NCI-H2171 treated with DMSO at 0.1 percent for 48 hours (cell line): ENCODE measurements around the gene ZIC1.

Experiments
- DNase-seq: peaks from one replicate; lab custom pipeline; 2025; lab: John Stamatoyannopoulos, UW

Gene ZIC1

DNA sequence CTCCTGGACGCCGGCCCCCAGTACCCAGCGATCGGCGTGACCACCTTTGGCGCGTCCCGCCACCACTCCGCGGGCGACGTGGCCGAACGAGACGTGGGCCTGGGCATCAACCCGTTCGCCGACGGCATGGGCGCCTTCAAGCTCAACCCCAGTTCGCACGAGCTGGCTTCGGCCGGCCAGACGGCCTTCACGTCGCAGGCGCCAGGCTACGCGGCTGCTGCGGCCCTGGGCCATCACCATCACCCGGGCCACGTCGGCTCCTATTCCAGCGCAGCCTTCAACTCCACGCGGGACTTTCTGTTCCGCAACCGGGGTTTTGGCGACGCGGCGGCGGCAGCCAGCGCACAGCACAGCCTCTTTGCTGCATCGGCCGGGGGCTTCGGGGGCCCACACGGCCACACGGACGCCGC is 956 bp downstream of the ZIC1 start:
- DNase-seq = no peak

- no peak for DNase-seq
Measured at GRCh38 chr3:147410526-147411237, 1.5 kb downstream of the ZIC1 start.

DNA sequence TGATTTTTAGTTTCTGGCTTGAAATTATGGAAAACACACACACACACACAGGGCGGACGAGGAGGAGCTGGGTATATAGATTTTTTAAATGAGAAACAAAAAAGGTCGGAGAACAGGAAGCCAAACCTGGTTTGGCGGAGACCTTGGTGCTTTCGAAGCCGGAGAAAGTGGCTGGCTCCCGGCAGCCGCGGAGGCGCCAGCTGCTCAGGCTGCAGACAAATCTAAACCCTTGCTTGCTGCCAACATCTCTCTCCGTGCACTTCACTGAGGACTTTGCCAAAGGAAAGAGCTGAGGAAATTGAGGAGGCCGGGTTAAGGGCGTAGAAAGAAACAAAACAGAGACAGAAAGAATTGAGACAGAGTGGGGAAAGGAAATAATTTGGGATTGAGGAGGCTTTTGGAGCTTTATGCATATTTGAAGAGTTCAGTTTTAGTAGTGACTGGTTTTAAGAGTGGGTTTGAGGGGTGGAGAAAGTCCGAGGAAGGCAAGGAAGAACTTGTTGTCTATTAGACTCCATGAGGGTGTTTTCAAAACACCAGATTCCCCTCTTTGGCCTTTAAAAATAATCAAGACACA is 2.2 kb downstream of the ZIC1 start:
- DNase-seq = no peak

- no peak for DNase-seq
Measured at GRCh38 chr3:147411815-147412241, 2.7 kb downstream of the ZIC1 start.

DNA sequence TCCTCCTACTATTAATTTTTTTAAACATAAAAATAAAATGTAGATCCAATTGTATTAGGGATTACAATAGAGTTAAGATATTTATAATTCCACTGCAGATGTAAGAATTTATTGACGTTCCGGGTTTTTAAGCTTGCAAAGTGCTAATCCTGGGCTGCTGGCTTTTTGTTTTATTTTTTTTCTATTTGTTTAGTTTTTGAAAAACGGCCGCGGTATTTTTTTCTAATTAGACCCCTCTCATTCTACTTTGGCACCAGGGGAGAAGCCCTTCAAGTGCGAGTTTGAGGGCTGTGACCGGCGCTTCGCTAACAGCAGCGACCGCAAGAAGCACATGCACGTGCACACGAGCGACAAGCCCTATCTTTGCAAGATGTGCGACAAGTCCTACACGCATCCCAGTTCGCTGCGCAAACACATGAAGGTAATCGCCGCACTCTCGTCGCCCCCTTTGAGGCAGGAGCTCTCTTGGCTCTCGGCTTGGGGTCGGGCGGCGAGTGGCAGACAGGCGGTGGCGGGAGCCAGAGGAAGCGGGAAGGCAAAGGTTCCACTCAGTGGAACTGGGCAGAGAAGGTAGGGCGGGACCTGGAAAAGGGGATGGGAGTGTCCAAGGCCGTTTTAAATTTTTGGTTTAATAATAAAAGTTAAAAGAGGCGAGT is 3.2 kb downstream of the ZIC1 start:
- no peak for DNase-seq

GRCh38 chr3:147412917-147413685 is 3.9 kb downstream of the ZIC1 start:
- DNase-seq = no peak

GRCh38 chr3:147413686-147414389 is 4.7 kb downstream of the ZIC1 start:
- DNase-seq = no peak

DNA sequence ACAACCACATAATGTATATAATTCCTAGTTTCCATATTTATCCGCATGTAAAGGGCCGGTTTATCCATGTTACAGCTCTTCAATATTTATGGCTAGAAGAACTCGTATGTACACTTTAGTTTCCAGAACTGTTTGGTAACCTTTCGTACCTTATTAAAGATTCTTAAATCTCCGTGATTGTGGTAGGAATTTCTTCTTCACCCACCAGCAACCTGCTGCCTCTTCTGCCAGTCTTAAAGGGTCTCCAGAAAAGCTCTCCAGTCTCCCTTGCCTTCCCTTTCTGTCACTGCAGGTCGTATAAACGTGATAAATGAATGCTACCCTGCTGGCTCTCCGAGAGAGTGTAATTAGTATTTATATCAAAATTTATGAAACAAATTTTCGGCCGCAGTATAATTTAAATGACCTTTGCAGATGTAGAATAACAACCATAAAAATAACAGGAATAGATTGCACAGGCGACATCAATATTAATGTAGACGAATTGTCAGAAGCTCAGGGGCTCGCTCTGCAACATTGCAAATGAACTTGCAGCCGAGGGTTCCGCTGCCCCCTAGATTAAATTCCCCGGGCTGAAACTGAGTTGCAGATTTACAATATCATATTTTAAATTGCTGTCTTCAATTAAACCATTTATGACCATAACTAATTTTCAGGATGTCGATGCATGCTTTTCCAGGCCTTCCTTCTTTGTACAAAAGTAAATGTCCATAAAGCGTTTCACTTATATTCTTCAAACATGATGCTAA is 5.4 kb downstream of the ZIC1 start:
- no peak for DNase-seq

DNA sequence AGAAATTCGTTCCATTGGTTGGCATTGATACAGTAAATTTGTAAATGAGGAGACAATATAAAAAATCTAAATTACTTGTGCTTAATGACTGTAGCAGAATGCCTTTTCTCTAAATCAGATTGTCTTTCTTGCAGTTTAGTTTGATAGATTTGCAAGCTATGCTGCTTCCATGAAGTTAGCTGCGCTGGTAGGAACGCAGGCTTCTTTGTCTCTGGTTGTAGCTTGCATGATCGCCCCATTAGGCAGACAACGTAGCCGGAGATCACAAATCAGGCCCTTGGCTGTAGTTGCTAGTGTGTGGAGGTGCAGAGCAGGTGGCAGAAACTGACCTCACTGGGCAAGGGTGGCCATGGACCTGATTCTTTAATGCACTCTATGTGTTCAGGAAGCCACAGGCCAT is 6.1 kb downstream of the ZIC1 start:
- DNase-seq = no peak

GRCh38 chr3:147415874-147416273 is 6.7 kb downstream of the ZIC1 start:
- DNase-seq = no peak

DNA sequence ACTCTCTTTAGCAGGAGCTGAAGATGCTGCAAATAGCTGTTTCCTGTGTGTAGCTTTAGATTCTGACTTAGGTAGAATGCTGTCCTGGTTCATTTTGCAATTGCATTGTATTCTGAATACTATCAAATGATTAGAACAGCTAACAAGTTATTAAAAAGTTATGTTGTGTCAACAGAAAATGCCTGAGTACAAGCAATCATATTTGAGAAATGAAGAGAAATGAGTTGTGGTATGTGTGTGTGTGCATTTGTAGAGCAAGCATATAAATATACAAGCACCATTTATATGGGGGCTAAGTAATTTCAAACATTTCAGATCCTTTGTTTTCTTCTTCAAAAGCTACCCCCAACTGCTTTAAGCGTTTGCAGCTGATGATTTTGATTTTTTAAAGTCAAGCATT is 7.8 kb downstream of the ZIC1 start:
- no peak for DNase-seq

DNA sequence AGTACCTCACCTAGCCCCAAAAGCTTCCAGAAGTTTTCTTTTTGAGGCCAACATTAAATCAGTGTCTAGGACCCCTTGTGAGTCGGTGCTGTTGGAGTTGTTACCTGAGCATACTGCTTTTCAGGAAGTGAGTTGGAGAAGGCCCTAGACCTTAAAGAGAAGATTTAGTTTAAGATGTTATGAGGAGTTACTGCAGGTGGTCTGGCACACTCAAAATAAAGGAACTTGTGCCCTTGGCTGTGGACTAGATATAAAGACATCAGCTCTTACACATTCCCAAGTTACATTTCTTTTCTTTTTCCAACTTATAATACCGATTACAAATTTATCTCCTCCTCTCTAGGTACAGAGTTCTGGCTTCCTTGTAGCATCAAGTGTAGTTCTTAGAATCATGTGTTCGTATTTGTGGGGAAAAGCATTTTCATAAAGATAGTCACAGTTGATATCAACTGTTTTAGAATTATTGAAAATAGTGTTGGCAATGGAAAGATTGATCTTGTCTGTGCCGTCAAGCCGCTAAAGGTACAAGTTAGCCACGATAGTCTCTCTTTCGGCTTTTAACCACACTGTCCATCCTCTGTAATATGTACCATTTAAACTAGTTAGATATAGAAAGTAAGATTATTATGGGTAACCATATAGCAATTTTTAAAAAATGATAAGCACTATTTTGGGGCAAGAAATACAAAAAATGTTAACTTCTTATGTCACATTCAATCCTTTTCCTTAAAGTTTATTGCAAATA is 8.6 kb downstream of the ZIC1 start:
- DNase-seq = no peak

DNA sequence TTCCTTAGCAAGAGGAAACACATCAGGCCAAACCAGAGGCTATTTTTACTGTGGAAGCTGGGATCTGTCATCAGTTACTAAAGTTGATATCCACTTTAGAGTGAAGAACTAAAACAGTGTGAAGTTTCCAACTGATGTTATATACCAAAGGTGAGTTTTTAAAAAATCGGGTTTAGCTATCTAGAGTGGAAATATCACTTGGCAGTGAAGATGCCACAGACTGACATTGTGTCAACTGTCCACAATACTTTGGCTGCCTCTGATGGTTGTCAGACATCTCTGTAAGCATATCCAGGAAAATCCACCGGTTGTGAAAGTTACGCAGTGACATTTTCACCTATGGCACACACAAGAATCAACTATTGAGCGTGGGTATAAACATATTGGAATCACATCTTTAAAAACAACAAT is 9.2 kb downstream of the ZIC1 start:
- DNase-seq = no peak

DNA sequence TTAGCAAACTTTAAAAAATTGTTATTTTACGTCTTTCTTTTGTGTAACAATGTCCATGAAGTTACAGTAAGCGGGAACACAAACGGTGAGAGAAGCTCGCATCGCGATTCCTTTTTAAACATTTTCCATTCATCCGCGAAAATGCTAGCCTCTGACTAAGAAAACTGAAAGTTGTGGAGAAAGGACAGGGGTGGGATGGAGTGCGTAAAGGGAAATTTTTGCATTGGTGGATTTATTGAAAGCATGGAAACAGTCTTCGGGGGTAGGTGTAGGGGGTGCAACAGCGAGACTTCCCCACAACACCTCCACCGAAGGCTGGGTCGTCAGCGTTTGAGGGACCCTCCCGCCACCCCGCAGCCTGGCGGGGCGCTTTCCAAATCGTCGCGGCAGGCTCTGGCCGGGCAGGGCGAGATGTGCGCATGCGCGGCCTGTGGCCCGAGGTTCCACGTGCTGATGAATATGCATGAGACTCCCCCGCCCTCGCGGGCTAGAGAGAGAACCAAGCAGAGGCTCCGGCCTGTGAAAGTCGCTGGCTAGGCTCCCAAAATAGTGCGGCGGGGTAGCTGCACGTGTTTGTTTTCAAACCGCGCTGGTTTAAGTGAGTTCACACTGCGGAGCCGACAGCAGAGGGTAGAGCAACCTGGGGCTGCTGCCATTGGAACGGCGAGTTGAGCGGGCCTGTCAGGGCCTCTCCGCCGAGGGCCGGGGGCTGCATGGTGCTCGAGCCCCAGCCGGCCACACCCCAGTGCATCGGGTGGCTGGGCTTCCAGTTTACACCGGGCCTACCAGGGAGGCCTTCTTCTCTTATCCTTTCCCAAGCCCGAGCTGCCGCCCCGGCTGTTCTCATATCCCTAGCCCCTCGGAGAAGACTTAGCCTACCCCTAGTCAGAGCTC is 9.9 kb downstream of the ZIC1 start:
- DNase-seq = no peak

- no peak for DNase-seq
Measured at GRCh38 chr3:147419781-147420224, 10.6 kb downstream of the ZIC1 start.

GRCh38 chr3:147420353-147421183 is 11.4 kb downstream of the ZIC1 start:
- DNase-seq = no peak

DNA sequence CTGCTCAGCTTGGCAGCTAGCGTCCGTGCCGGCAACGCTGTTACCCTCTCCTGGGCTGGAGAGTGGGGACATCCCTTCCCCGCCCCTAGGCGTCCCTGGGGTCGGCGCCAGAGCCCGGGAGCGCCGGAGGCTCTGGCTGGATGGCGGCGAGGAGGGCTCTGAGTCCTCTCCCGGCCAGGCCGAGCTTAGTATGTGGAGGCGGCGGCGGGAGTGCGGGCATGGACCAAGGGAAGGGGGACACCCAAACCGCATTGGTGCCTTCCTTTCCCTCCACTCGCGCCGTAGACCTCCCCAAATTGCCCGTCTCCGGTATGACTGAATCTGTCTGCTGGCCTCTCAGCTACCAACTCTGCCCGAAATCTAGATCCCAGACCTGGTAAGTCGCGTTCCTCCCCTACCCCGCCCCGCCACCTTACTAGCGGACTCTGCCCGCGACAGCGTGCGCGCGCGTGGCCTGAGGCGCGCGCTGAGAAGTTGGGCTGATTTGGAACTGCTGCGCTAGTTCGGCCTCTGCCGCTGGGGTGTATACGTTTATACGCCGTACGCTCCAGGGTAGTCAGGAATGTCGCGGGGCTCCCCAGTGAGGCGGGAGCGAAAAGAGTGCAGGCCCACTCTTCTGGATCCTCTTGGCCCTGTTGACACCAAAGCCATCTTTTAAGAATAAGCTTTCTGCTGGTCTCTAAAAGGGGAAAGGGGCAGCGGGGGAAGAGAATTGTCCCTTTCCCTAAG is 12.2 kb downstream of the ZIC1 start:
- no peak for DNase-seq

DNA sequence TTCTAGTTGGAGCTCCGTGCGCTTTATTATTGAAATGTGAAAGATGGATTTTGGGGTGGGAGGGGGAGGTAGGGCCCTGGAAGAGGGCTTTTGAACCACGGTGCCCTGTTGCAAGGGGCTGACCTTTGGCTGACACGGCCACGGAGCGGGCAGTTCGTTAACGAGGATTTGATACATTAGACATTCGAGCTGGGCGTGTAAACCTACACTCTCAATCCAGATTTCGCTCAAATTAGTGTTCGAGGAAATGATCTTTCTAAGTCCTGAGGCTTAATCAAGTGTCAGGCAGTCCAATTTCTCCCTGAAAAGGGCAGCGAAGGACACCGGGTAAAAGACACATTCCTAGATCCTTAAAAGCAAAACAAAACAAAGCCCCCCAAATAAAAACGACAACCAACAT is 13.0 kb downstream of the ZIC1 start:
- no peak for DNase-seq
